HUDEP-2 (cell line): ENCODE results near the gene MAGI3.
"Not testable (repeated sequence)": the region's sequence is repeated elsewhere in the genome, so short reads cannot be mapped to it uniquely, and the experiment has no call there.

Experiments used
- DNase-seq, 76 experiments: peaks; one replicate each; lab custom pipeline; 2025; ENCODE audit not compliant: unreplicated experiment in 76 of 76; lab: John Stamatoyannopoulos, UW

The MAGI3 gene

GRCh38 chr1:113557187-113557586 lies 166.9 kb downstream of the MAGI3 start:
- DNase-seq = no peak

DNA sequence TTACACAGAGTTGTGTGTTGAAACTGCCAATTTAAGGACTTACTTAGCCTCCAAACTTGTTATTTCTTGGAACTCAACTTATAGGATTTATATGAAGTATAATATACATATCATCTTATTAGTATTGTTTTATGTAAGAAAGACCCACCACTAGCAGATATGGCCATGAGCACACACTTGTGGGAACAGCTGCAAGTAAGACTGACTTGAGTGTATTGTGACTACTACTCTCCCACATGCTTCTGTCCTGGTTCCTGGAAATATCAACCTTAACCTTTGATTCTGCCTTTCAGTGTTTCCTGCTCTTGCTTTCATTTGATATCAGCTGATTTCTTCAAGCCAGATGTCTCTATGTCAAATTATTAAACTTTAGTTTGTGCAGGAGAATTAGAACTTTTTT lies 175.3 kb downstream of the MAGI3 start:
- no peak for DNase-seq

DNA sequence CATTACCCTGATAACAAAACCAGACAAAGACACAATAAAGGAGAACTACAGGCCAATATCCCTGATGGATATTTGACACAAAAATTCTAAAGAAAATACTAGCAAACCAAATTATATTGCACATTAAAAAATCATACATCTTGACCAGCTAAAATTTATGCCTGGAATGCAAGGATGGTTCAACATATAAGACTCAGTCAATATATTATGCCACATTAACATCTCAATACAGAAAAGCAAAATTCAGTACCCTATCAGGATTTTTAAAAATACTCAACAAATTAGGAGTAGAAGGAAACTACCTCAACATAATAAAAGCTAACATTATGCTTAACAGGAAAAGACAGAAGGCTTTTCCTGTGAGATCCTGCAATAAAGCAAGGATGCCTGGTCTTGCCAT lies 177.1 kb downstream of the MAGI3 start:
- DNase-seq = no peak

DNA sequence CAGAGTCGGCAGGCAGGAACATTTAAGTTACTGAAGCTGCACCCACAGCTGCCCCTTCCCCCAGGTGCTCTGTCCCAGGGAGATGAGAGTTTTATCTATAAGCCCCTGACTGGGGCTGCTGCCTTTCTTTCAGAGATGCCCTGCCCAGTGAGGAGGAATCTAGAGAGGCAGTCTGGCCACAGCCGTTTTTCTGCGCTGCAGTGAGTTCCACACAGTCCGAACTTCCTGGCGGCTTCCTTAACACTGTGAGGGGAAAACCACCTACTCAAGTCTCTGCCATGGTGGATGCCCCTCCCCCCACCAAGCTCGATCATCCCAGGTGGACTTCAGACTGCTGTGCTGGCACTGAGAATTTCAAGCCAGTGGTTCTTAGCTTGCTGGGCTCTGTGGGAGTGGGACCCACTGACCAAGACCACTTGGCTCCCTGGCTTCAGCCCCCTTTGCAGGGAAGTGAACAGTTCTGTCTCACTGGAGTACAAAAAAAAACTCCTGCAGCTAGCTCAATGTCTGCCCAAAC lies 185.5 kb downstream of the MAGI3 start:
- not testable (repeated sequence) for DNase-seq

GRCh38 chr1:113576271-113576670 lies 186.0 kb downstream of the MAGI3 start:
- no peak for DNase-seq

DNA sequence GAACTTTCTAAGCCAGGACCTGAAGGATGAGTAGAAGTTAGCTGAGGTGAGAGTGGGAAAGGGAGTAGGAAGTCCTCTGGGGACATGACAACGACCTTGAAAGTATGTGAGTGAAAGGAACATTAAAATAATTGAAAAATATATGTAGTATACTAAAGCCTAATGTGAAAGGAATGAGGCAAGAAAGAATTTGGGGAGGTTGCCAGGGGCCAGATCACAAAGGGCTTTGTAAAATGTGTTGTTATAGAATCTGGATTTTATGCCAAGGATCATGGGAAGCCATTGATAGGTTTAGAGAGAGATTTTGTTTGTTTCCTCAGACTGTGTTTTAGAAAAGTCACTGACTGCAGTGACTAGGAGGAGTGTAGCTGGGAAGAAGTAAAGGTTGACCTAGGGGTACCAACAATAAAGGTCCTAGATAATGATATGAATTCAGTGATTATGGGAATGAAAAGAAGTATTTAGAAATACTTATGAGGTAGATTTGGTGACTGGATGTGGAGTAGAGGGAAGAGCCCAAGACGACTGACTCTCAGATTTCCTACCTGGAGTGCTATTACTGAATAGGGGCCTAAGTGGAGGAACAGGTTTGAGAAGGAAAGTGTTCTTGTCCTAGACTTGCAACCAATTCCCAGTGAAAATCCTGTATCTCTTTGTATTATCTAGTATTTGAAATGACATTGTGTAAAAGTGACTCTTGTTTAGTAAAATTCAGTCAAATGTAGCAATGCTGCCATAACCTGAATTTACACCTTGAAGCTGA lies 189.1 kb downstream of the MAGI3 start:
- DNase-seq = no peak

DNA sequence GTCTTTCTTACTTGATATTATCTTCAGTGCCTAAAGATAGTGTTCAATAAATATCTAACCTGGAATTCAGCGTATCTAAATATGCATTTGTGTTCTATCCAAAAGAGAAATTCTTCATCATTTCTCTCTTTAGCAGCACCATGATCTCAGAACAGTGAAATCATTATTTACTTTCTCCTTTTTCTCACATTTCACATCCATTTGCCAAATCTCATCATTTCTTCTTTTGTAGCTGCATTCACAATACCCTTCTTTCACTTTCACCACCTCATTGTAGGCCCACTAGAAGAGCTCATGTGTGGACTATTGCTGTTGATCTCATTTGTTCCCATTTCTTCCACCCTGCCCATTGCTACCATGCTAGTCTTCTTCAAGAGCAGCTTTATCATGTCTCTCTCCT lies 191.0 kb downstream of the MAGI3 start:
- no peak for DNase-seq

- no peak for DNase-seq
Measured at GRCh38 chr1:113582084-113582483, 191.8 kb downstream of the MAGI3 start.

- DNase-seq = no peak
Measured at GRCh38 chr1:113587475-113587874, 197.2 kb downstream of the MAGI3 start.

DNA sequence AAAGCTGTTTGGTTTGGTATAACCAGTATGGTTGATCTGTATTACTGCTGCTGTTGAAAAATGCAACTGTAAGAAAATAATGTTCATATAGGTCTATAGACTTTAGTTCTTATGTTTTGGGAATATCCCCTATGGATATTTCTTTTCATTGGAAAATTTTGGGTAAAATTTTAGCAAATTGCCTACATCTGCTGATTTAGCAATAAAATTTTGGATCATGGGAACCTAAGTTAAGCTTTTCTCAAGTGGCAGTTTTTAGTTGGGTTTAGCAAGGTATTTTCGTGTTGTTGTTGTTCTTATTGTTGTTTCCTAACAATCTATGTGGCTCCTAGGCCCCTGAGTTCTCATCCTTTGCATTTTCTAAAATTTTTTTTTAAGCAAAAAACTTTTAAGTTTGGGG lies 201.9 kb downstream of the MAGI3 start:
- DNase-seq = no peak

DNA sequence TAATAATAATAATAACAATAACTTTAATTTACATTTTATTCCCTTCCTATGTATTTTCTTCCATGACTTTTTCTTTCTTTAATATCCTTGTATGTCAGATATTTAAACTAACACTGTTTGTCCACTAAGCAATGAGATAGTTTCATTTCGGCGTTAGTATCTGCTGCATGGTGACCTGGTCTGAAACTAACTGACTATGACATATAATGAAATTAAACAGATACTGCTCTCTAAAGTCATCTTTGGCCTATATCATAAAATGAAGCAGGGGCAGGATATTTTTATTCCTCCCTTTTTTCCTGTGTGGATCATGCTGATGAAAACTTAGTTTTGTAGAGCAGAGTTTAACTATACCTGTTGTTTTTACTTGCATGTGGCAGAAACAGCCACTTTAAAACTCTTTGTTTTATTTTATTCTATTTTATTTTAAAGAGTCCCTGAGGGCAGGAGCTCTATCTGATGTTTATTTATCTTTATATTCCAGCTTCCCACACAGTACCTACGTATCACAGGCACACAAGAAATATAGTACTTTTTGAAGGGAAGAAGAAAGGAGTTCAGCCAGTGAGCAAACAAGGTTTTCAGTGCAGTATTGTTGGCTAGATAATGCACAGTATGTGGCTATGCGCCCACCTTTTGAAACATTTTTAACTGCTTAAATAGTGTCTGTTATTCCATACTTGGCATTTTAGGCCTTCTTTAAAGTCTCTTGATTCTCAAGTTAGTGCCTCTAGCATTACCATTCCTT lies 203.4 kb downstream of the MAGI3 start:
- no peak for DNase-seq

- DNase-seq = not testable (repeated sequence)
Measured at GRCh38 chr1:113604466-113604865, 214.2 kb downstream of the MAGI3 start.

- DNase-seq = no peak
Measured at GRCh38 chr1:113605146-113605545, 214.8 kb downstream of the MAGI3 start.

- no peak for DNase-seq
Measured at GRCh38 chr1:113608399-113608798, 218.1 kb downstream of the MAGI3 start.

DNA sequence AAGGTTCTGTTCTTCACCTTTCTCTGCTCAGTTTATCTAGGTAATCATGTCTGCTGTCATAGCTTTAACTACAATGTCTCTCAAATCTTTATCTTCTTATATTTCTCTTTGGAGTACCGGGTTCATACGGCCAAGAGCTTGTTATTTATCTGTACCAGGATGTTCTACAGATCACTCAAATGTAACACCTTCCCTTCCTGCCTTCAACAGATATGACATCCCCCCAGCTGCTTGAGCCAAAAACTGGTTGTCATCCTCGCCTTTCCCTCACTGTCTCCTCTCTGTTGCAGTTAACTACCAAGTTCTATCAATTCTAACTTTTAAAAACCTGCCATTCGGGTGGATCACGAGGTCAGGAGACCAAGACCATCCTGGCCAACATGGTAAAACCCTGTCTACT lies 220.1 kb downstream of the MAGI3 start:
- DNase-seq = no peak

DNA sequence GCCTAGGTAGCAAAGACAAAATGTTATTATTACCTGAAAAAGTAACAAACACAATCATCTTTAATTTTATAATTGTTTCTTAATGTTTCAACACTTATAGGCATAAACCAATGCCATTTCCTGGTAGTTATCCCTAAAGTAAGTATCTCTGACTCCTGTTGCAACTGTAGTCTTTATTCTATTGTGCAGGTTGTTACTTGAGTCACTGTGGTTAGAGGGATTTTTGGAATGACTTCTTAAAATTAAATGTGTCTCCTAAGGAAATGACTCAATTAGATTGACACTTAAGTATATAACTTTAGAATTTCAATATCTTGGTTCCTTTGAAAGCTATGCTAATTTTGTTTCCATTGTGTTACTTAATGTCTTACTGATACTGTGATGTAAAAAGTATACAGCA lies 225.1 kb downstream of the MAGI3 start:
- no peak for DNase-seq

GRCh38 chr1:113616156-113616555 lies 225.8 kb downstream of the MAGI3 start:
- no peak for DNase-seq

GRCh38 chr1:113617438-113618141 lies 227.3 kb downstream of the MAGI3 start:
- no peak for DNase-seq

- DNase-seq = no peak
Measured at GRCh38 chr1:113628997-113629396, 238.7 kb downstream of the MAGI3 start.

GRCh38 chr1:113630340-113631327 lies 240.3 kb downstream of the MAGI3 start:
- no peak for DNase-seq
